Measurements from ENCODE around the gene MICAL3.
"Not testable (repeated sequence)": the region's sequence is repeated elsewhere in the genome, so short reads cannot be mapped to it uniquely, and the experiment has no call there.

Gene MICAL3

DNA sequence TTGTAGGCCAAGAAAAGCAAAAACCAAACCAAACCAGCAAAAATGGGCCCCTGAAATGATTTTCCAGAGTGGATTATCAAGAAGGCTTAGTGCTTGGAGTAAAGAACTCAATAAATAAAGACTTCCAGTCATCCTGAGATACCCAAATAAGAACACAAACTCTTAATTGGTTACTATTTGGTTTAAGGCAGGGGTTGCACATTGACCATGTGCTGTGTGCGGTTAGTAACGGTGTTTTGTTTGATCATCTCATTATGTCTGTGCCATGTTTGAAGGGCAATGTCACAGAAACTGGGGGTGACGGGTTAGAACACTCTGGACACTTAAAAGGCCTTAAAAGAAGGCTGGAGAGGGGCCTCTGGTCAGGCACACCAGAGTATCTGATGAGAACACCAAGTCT lies 9.7 kb upstream of the MICAL3 start:
- DNase-seq (ENCODE audit: low read depth in 2 of 2, low spot score in 1 of 2) = no peak

DNA sequence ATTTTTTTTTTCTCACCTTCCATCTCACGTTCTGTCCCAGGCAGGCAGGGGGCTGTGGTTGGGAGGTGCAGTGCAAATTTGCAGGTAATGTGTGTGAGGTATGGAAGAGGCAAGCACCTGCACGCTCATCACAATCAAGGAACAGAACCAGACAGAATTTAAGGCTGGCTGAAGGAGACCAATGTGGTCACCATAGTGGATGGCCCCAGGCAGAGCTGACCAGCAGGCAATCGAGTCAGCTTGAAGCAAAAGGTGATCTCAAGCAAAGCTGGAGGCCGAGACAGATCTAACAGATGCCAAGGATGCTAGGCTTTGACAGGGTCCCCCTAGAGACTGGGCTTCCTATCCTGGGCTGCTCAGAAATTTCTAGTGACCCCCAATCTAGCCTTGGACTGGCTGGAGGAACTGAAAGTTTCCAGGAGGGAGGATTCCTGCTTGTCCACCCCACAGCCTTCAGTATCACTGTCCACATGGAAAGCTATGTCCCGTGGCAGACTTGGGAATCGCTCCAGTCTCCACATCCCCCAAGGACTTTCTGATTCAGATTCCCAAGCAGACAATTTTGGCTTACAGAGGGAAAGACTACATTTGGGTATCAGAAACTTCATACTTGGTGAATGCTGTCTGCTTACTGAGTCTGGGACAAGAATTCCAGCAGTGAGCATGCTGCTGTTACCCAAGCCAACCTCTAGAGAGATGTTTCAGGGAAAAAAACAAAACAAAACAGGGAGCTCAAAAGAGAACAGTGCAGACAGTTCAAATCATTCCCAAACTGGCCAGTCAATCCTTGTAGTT lies 9.0 kb upstream of the MICAL3 start:
- no peak for DNase-seq (ENCODE audit: low read depth in 2 of 2, low spot score in 1 of 2)

DNA sequence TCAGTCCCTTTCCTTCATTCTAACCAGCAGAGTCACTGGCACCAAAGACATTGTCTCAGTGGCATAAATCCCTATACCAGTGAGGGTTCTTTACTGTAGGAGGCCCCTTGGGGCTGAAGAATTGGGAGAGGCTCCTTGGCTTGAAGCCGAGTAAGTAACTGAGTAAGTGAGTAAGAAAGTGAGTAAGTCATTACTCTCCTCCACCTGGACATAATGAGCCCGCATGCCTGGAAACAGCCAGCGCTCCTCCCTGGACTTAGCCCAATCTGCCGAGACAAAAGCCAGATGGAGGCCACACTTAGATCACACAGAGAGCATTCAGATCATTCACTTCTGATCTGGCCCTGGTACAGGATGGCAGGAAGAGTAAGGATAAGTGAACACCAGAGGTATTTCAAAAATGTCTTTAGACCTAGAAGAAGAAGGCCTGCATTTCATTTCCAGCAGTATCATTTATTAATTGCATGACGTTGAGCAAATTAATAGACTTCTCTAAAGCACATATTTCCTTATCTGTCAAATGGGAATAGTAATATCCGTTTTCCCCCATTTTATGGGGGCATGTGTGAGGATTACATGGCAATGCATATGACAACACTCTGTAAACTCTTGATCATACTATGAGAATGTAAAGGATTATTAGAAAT lies 8.2 kb upstream of the MICAL3 start:
- DNase-seq (ENCODE audit: low read depth in 2 of 2, low spot score in 1 of 2) = no peak

DNA sequence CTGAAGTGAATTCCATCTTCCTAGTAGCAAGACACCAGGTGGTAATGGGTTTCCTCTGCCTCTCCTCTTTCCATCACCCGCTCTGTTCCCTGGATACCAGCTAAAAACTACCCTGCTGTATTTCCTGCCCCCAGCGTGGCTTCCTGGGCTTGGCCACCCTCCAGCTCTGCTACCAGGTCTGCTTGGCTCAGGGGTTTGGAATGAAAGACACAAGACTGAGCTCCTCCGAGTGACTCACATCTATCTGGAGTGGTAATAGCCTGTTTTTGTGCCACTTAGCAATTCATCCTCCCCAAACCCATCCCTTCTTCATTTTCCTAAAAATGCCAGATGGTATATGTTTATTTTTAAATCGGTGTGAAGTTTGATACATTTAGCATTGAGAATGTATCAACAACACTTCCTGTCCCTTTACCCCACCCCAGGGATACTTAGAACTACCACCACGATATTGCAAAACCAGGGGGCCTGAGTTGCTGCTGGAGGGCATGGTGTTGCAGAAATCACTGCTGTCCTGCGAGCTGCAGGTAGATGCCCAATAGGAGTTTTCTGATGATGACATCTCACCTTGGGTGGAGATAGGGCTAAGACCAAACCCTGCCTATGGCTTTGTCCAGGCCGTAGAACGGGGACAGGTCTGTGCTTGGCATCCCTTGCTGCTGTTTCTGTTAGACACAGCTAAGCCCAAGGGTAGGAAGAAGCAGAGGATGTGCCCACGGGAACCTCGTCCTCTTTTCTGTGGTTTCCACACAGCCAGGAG lies 7.5 kb upstream of the MICAL3 start:
- DNase-seq (ENCODE audit: low read depth in 2 of 2, low spot score in 1 of 2) = no peak

DNA sequence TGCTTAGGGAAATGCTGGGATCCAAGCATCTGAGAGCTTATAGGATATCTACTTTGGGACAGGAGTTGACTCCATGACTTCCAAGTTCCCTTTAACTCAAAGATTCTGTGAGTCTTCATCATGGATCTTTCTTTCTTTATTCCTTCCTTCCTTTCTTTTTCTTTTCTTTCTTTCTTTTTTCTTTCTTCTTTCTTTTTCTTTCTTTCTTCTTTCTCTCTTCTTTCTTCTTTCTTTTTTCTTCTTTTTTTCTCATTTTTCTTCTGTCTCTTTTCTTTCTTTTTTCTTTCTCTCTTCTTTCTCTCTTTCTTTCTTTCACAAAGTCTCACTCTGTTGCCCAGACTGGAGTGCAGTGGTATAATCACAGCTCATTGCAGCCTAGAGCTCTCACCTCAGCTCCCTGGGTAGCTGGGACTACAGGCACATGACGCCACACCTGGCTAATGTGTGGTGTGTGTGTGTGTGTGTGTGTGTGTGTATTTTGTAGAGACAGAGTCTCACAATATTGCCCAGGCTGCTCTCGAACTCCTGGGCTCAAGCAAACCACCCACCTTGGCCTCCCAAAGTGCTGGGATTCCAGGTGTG lies 5.4 kb upstream of the MICAL3 start:
- no peak for DNase-seq (ENCODE audit: low read depth in 2 of 2, low spot score in 1 of 2)

DNA sequence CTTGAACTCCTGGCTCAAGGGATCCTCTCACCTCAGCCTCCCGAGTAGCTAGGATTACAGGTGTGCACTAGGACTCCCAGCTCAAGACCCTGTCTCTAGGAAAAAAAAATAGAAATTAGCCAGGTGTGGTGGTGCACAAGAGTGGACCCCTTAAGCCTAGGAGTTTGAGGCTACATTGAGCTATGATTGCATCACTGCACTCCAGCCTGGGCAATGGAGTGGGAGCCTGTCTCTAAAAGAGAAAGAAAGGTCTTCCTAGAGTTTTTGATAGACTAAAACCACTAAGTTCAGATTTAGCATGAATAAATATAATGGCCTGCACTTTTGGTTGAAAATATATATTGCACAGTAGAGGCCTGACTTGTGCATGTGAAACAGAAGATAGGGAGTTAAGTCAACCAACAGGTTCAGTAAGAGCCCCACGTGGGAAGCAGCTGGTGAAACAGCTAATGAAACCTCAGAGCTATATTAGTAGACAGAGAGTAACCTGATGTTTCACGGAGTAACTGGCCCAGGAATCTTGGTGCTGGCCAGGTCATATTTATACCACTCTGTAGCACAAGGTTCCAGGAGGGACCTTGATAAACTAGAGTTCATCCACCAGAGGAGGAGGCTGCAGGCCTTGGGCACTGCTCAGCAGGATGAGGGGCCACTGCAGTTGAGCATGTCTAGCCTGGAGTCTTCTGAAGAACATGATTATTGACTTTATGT lies 4.6 kb upstream of the MICAL3 start:
- no peak for DNase-seq (ENCODE audit: low read depth in 2 of 2, low spot score in 1 of 2)

DNA sequence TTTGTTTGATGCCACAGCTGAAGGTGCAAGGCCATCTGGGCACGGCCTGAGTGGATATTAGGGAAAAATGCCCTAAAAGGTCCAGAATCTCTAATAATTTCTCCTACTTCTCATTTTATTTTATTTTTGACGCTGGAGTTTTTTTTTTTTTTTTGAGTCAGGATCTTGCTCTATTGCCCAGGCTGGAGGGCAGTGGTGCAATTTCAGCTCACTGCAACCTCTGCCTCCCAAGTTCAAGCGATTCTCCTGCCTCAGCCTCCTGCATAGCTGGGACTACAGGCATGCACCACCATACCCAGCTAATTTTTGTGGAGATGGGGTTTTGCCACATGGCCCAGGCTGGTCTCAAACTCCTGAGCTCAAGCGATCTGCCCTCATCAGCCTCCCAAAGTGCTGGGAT lies 1.5 kb upstream of the MICAL3 start:
- DNase-seq (ENCODE audit: low read depth in 2 of 2, low spot score in 1 of 2) = not testable (repeated sequence)

DNA sequence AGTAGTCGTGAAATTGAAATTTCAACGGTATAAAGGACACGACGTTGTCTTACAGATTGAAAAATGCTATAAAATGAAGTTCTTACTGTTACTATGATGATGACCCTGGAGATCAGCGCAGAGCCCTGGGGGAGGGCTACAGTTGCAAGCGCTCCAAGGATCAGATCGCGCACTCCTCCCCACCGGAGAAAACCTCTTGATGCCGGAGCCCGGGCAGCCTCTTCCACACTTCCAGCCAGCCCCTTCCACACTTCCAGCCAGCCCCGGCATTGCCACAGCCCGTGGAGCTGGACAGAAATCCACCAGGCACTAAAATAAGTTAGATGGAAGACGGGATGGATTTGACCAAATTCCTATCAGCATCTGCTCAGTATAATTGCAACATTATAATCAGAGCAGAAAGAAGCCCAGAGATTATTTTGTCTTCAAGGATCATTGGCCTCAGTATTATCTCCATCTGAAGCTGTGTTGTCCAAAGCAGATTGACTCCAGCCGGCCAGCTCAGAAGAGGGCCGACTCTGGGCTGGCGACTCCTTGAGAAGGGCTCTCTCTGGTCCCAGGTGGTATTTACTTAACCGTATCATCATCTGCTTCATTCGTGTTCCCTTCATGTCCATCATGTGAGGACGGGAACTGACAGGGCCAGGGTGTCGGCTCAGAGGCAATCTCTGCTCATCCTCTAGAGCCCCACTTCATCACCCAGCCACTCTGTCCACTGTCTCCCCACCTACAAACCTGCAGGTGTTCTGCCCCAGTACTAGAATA lies 777 bp upstream of the MICAL3 start:
- DNase-seq (ENCODE audit: low read depth in 2 of 2, low spot score in 1 of 2) = no peak

DNA sequence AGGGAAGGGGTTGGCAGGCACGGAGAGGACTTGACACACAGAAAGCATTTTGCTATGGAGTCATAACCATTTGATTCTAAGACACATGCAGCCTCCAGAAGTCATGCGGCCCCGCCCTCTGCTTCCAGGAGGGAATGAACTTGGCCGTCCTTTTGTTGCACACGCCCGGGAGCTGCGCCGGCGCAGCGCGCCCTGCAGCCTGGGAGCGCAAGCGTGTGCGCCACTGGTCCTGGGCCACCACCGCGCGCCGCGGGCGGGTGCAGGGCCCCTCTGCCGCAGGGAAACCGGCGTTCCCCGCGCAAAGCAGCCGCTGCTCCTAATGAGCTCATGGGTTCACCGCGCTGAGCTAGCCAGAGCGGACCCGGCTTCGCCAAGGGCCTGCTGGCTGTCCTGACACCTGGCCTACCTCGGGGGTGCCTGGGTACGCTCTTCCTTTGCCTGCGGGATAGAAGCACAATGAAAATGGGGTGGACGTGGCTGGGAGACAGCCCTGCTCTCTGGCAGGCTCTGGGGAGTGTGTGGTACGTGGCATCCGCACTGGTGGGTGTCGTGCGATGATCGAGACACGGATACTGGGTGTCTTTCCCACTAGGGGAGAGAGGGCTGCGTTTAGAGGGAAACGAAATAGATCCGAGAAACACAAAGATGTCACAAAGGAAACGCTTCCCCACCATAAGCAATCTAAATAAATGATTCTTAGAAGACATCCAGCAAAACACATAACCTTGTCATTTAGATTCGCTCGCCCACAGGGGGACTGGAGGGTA lies 669 bp downstream of the MICAL3 start:
- DNase-seq (ENCODE audit: low read depth in 2 of 2, low spot score in 1 of 2) = no peak

DNA sequence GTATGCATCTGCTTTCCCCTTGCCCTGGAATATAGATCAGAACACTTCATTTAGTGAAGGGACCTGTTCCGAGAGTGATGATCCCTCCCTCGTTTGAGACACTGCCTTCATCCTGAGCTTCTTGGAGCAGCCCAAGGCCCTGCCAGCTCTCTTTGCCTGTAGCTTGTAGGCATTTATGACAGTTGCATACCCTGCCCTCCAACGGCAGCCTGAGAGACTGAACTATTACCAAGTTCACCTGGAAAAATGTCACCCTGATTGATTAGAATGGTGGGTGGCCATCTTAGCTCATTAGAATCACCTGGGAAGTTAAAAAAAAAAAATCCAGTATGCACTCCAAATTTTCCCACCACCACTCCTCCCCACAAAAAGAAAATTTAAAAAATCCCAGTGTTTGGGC lies 1.5 kb downstream of the MICAL3 start:
- DNase-seq (ENCODE audit: low read depth in 2 of 2, low spot score in 1 of 2) = no peak

DNA sequence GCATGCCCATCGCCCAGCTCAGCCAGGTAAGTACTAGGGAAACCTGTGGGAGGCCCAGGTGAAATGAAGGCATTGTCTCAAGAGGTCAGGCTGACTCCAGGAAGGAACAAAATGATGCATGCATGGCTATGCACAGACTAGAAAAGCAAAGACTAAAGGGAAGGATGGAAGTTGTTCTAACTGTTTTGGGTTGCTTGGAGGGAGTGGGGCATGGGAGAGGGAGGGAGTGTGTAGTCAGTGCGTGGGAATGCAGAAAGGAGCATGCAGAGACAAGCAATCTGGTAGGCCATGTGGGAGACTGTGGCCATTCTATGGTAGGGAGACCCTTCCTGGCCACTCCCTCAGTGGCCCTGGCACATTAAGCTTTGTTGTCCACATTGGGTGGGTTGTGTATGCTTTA lies 2.9 kb downstream of the MICAL3 start:
- DNase-seq (ENCODE audit: low read depth in 2 of 2, low spot score in 1 of 2) = no peak

DNA sequence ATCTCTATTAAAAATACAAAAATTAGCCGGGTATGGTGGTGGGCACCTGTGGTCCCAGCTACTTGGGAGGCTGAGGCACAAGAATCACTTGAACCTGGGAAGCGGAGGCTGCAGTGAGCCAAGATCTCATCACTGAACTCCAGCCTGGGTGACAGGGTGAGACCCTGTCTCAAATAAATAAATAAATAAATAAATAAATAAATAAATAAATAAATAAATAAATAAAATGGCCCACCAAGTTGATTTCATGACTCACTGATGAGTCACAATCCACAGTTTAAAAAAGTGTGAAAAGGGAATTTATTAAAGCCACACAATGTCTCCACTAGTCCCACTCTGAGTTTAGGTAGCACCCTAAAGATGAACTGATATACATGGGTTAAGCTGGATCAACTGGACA lies 3.6 kb downstream of the MICAL3 start:
- not testable (repeated sequence) for DNase-seq (ENCODE audit: low read depth in 2 of 2, low spot score in 1 of 2)

DNA sequence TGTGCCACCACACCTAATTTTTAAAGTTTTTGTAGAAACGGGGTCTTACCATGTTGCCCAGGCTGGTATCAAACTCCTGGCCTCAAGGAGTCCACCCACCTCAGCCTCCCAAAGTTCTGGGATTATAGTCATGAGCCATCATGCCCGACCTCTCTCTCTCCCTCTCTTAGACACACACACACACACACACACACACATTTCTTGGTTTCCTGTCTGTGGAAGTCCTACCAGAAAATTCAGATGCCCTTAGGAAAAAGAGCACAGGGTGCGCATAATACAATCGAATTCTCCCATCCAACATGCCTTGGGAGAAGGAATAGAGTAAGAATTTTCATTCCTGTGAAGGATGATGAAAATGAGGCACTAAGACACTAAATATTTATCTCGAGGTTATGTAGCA lies 10.4 kb downstream of the MICAL3 start:
- no peak for DNase-seq (ENCODE audit: low read depth in 2 of 2, low spot score in 1 of 2)

DNA sequence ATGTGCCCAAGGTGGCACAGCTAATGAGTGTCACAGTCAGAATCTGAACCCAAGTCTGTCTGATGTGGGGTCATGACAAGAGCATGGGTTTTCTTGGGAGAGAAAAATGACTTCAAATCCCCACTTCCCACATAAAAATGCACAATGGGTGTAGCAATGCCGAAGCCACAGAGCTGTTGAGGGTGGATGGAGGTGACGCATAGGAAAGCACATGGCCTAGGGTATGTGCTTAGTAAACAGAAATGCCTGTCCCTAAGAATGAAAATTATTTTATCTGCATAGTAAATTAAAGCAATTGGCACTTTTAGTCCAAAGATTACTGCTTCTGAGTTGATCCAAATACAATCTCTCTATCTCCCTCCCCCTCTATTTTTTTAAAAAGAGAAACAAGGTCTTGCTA lies 10.9 kb downstream of the MICAL3 start:
- DNase-seq (ENCODE audit: low read depth in 2 of 2, low spot score in 1 of 2) = no peak

DNA sequence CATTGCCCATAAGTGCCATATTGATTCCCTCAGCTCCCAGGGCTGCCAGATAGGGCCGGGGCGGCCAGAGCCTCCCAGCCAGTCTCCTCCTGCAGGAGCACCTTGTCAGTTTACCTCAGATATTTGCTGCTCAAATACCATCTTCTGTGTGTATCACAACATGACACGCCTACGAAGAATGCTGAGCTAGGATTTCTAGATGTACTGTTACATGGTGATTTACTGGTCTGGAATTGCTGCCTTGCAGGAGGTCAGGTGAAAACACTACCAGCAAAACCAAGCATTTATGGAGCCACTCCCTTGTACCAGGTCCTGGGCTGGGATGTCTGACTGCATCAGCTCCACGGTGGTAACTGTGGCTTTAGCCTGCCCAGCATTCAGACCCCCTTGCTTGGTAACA lies 11.8 kb downstream of the MICAL3 start:
- DNase-seq (ENCODE audit: low read depth in 2 of 2, low spot score in 1 of 2) = no peak

DNA sequence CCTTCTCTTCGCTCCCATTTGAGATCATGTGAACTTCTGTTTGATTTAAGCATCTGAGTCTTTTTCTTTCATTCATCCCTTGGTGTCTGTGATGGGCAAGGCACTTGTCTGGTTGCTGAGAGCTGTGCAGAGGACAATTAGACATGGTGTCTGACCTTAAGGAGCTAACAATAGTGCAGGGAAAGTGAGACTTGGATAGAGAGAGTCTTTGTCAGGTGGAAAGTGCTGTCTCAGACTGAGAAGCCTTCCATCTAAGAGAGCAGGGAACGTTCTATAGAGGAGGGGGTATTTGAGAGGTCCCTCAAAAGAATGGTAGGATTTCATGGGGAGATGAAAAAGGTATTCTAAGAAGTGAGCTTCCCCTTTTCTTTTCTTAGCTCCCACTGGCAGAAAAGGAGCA lies 14.1 kb downstream of the MICAL3 start:
- DNase-seq (ENCODE audit: low read depth in 2 of 2, low spot score in 1 of 2) = no peak

DNA sequence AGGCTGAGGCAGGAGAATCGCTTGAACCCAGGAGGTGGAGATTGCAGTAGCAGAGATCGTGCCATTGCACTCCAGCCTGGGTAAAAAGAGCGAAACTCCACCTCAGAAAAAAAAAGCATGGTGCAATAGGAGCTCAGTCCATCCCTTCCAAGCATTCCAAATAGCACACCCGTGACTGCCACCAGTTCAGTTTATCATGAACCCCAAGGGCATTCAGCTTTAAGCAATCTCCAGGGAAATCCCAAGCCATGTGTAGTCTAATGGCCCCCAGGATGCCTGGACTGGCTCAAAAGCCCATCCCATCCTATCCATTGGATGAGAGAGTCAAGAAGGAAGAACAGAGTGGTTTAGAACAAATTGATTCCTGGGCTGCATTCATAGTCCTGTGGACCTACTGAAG lies 16.2 kb downstream of the MICAL3 start:
- no peak for DNase-seq (ENCODE audit: low read depth in 2 of 2, low spot score in 1 of 2)

DNA sequence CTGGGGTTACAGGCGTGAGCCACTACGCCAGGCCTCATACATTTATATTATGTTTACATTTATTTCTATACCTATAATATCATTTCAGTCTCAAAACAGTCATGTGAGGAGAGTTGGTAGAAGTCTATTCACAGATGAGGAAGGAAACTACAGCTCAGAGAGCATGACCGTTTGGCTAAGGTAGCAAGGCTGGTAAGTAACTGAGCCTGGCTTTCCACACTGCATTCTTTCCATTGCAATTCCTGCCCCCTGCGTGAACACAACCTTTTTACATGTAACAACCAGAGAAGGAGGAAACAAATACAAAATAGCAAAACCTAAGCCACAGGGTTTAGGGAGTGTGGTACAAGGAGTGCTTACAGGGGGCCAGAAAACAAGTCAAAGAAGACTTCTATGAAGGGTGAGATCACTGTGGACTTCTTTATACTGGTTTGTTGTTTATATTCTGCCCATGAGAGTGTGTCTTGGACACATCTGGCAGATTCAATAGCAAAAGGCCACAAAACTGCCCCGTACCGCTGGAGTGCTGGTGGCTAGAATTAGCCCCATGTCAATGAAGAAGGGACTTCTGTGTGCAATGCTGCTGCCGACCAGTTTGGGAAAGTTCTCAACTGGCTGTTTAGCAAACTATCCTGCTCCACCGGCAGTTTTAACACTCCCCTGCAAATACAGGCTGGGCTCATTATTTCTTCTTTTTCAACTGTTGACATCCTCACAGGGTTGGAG lies 19.0 kb downstream of the MICAL3 start:
- DNase-seq (ENCODE audit: low read depth in 2 of 2, low spot score in 1 of 2) = no peak

DNA sequence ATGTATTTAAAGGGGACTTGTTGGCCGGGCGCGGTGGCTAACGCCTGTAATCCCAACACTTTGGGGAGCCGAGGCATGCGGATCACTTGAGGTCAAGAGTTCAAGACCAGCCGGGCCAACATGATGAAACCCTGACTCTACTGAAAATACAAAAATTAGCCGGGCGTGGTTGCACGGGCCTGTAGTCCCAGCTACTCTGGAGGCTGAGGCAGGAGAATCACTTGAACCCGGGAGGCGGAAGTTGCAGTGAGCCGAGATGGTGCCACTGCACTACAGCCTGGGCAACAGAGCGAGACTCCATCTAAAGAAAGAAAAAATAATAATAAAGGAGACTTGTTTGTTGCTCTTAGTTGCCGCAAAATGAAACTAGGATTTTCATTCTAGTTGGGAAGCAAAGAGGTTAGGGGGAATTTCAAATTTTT lies 22.5 kb downstream of the MICAL3 start:
- not testable (repeated sequence) for DNase-seq (ENCODE audit: low read depth in 2 of 2, low spot score in 1 of 2)
